IMR-90 (cell line): ENCODE results near the gene SLC16A8. TPM values are rescaled to one million over a fixed set of nuclear protein-coding genes. Genes with fewer than 3 reads are reported as not detected.

Experiments
- BHLHE40 ChIP-seq: fragments of 150-350 bp; IDR thresholded peaks from 2 replicates; pipeline ENCODE4 v1.6.1; 2016; ENCODE audit warnings: mild to moderate bottlenecking, low read depth, low read length
- CTCF ChIP-seq: conservative IDR thresholded peaks from 2 replicates; pipeline ENCODE4 v1.5.1; 2012; ENCODE audit warnings: mild to moderate bottlenecking, low read depth, low read length, improper control_type of control experiment
- MAFK ChIP-seq: IDR thresholded peaks from 2 replicates; pipeline ENCODE4 v1.6.1; 2012; ENCODE audit warnings: low read depth, low read length, improper control_type of control experiment
- NFE2L2 ChIP-seq: fragments of 150-350 bp; IDR thresholded peaks from 2 replicates; pipeline ENCODE4 v1.6.1; 2016; ENCODE audit warnings: low read depth, mild to moderate bottlenecking, low read length
- POLR2A ChIP-seq: IDR thresholded peaks from 2 replicates; pipeline ENCODE4 v1.6.1; 2012; ENCODE audit warnings: mild to moderate bottlenecking, low read depth, low read length
- RAD21 ChIP-seq: IDR thresholded peaks from 2 replicates; pipeline ENCODE4 v1.6.1; 2012; ENCODE audit warnings: low read length, improper control_type of control experiment
- SMC3 ChIP-seq: fragments of 150-350 bp; IDR thresholded peaks from 2 replicates; pipeline ENCODE4 v1.6.1; 2016; ENCODE audit warnings: low read depth, mild to moderate bottlenecking, antibody characterized with exemption, low read length, moderate library complexity
- polyA plus RNA-seq, 3 experiments: library from polyadenylated mRNA; depleted of rRNA; stranded (reverse); fragments of >200 nt; gene quantifications; 2 replicates each; pipeline ENCODE4 v1.2.3, GENCODE V29; 2012; ENCODE audit warnings: low replicate concordance in 1 of 3
- total RNA-seq: library from RNA; depleted of rRNA; stranded (reverse); fragments of >200 nt; gene quantifications from 2 replicates; pipeline ENCODE4 v1.2.3, GENCODE V29; 2012

The SLC16A8 gene
- total and polyA plus RNA-seq, 2 of the 4 experiments (the other 2 are of a cell fraction) = not detected

GRCh38 chr22:38033522-38034277 is 50.3 kb downstream of the SLC16A8 start (continued):
- TF ChIP-seq CTCF (no peak), BHLHE40 (no peak), SMC3 (no peak), MAFK (no peak), POLR2A (no peak), NFE2L2 (no peak), RAD21 (no peak)
